ENCODE measurements around the gene SLC7A8.

SLC7A8 gene

GRCh38 chr14:23091294-23092225 lies 91.9 kb downstream of the SLC7A8 start:
- TF ChIP-seq REST (IDR thresholded peaks at IDR 0.05; ENCODE audit: insufficient read depth in 1 of 2, low read depth in 2 of 2, low read length in 2 of 2) (no peak), SIN3A (IDR thresholded peaks at IDR 0.05; ENCODE audit: borderline replicate concordance, insufficient read depth, low read length) (no peak), FOXP2 (optimal IDR thresholded peaks at IDR 0.05; ENCODE audit: borderline replicate concordance, extremely low read depth, extremely low read length, insufficient read depth) (no peak), POLR2AphosphoS5 (IDR thresholded peaks at IDR 0.05; ENCODE audit: low read depth, low read length) (no peak), TAF1 (IDR thresholded peaks at IDR 0.05; ENCODE audit: borderline replicate concordance, insufficient read depth, low read length) (no peak)

GRCh38 chr14:23090254-23090636 lies 93.2 kb downstream of the SLC7A8 start:
- no peak for TF ChIP-seq POLR2AphosphoS5 (IDR thresholded peaks at IDR 0.05; ENCODE audit: low read depth, low read length)
- TF ChIP-seq SIN3A (IDR thresholded peaks at IDR 0.05; ENCODE audit: borderline replicate concordance, insufficient read depth, low read length): no peak
- TF ChIP-seq FOXP2 (optimal IDR thresholded peaks at IDR 0.05; ENCODE audit: borderline replicate concordance, extremely low read depth, extremely low read length, insufficient read depth): no peak
- TF ChIP-seq REST (IDR thresholded peaks at IDR 0.05; ENCODE audit: insufficient read depth in 1 of 2, low read depth in 2 of 2, low read length in 2 of 2): no peak
- no peak for TF ChIP-seq TAF1 (IDR thresholded peaks at IDR 0.05; ENCODE audit: borderline replicate concordance, insufficient read depth, low read length)

- TF ChIP-seq TAF1 (IDR thresholded peaks at IDR 0.05; ENCODE audit: borderline replicate concordance, insufficient read depth, low read length) (no peak), REST (IDR thresholded peaks at IDR 0.05; ENCODE audit: insufficient read depth in 1 of 2, low read depth in 2 of 2, low read length in 2 of 2) (no peak), SIN3A (IDR thresholded peaks at IDR 0.05; ENCODE audit: borderline replicate concordance, insufficient read depth, low read length) (no peak), FOXP2 (optimal IDR thresholded peaks at IDR 0.05; ENCODE audit: borderline replicate concordance, extremely low read depth, extremely low read length, insufficient read depth) (no peak), POLR2AphosphoS5 (IDR thresholded peaks at IDR 0.05; ENCODE audit: low read depth, low read length) (no peak)
Observed at GRCh38 chr14:23089498-23090253, 93.8 kb downstream of the SLC7A8 start.

GRCh38 chr14:23086565-23086964 lies 96.9 kb downstream of the SLC7A8 start:
- TF ChIP-seq FOXP2 (optimal IDR thresholded peaks at IDR 0.05; ENCODE audit: borderline replicate concordance, extremely low read depth, extremely low read length, insufficient read depth) (no peak), SIN3A (IDR thresholded peaks at IDR 0.05; ENCODE audit: borderline replicate concordance, insufficient read depth, low read length) (no peak)

GRCh38 chr14:23085458-23085857 lies 98.0 kb downstream of the SLC7A8 start:
- no peak for TF ChIP-seq SIN3A (IDR thresholded peaks at IDR 0.05; ENCODE audit: borderline replicate concordance, insufficient read depth, low read length)
- no peak for TF ChIP-seq POLR2AphosphoS5 (IDR thresholded peaks at IDR 0.05; ENCODE audit: low read depth, low read length)
- TF ChIP-seq FOXP2 (optimal IDR thresholded peaks at IDR 0.05; ENCODE audit: borderline replicate concordance, extremely low read depth, extremely low read length, insufficient read depth): no peak
- TF ChIP-seq TAF1 (IDR thresholded peaks at IDR 0.05; ENCODE audit: borderline replicate concordance, insufficient read depth, low read length): no peak
- no peak for TF ChIP-seq REST (IDR thresholded peaks at IDR 0.05; ENCODE audit: insufficient read depth in 1 of 2, low read depth in 2 of 2, low read length in 2 of 2)

Data from PFSK-1 (cell line).